Spleen (tissue), 11 donors: ENCODE results near the gene PUSL1. TPM values are rescaled to one million over a fixed set of nuclear protein-coding genes. Genes with fewer than 3 reads are reported as not detected.
"Not testable (repeated sequence)": the region's sequence is repeated elsewhere in the genome, so short reads cannot be mapped to it uniquely, and the experiment has no call there.

ENCODE experiments used
- DNase-seq: peaks from one replicate; pipeline ENCODE4 v3.0.0-alpha.2; 2020
- H3K27ac ChIP-seq, 8 donors: fragments of 200-600 bp; sonication (generic) in 7 of 8; 1 replicate in 4 of 8; 2 replicates in 4 of 8; pipeline versions ENCODE4 v1.5.0 to v1.8.0; 2016 to 2021; ENCODE audit warnings: inconsistent platforms in 4 of 8, mild to moderate bottlenecking in 4 of 8, moderate library complexity in 1 of 8
- H3K27me3 ChIP-seq, 7 donors: fragments of 200-600 bp; sonication (generic) in 6 of 7; replicated peaks in 1 of 7; 1 replicate in 4 of 7; 2 replicates in 3 of 7; pipeline versions ENCODE4 v1.5.0 to v1.8.0; 2016 to 2021; ENCODE audit warnings: inconsistent platforms in 3 of 7, mild to moderate bottlenecking in 1 of 7
- H3K36me3 ChIP-seq, 6 donors: fragments of 200-600 bp; sonication (generic) in 5 of 6; 1 replicate in 4 of 6; 2 replicates in 2 of 6; pipeline versions ENCODE4 v1.5.0 to v1.8.0; 2016 to 2021; ENCODE audit warnings: inconsistent platforms in 2 of 6
- H3K4me1 ChIP-seq, 6 donors: fragments of 200-600 bp; sonication (generic) in 5 of 6; 1 replicate in 3 of 6; 2 replicates in 3 of 6; pipeline versions ENCODE4 v1.5.0 to v1.8.0; 2016 to 2021; ENCODE audit warnings: inconsistent platforms in 3 of 6
- H3K4me3 ChIP-seq, 8 donors: fragments of 200-600 bp; sonication (generic) in 7 of 8; 1 replicate in 4 of 8; 2 replicates in 4 of 8; pipeline versions ENCODE4 v1.5.0 to v1.8.0; 2016 to 2021; ENCODE audit warnings: inconsistent platforms in 4 of 8, mild to moderate bottlenecking in 4 of 8, moderate library complexity in 2 of 8
- H3K9me3 ChIP-seq, 8 donors: fragments of 200-600 bp; sonication (generic) in 7 of 8; 1 replicate in 4 of 8; 2 replicates in 4 of 8; pipeline versions ENCODE4 v1.5.0 to v1.8.0; 2016 to 2021; ENCODE audit warnings: inconsistent platforms in 4 of 8
- CTCF ChIP-seq, 11 experiments: fragments of 200-600 bp in 7 of 11; fragments of 450-650 bp in 4 of 11; sonication (generic) in 4 of 11; IDR thresholded peaks in 8 of 11; conservative IDR thresholded peaks in 3 of 11; 1 replicate in 7 of 11; 2 replicates in 4 of 11; pipeline versions ENCODE4 v1.4.0 to v1.8.0; 2016 to 2021; ENCODE audit warnings: antibody characterized with exemption in 11 of 11, inconsistent platforms in 4 of 11, mild to moderate bottlenecking in 1 of 11
- POLR2A ChIP-seq, 3 donors: fragments of 450-650 bp; IDR thresholded peaks; one replicate each; pipeline ENCODE4 v1.5.1; 2017; ENCODE audit warnings: antibody characterized with exemption in 3 of 3, mild to moderate bottlenecking in 1 of 3
- POLR2AphosphoS5 ChIP-seq, 3 donors: sonication (generic); formaldehyde crosslinking; IDR thresholded peaks; one replicate each; pipeline ENCODE4 v1.5.1; 2017; ENCODE audit warnings: antibody characterized with exemption in 3 of 3
- WGBS, 5 donors: extraction: QIAGEN DNeasy Blood & Tissue Kit in 3 of 5; methylation state at CpG; one replicate each; pipeline versions ENCODE4 v1.1.5 to v1.1.7; 2013 to 2018; 5-methylcytosine and 5-hydroxymethylcytosine counted together
- intact Hi-C: fragments of 100-400 bp; cut with DNase I; formaldehyde crosslinking; loops from one replicate; pipeline ENCODE4 v1.15.0; 2023; ENCODE audit warnings: low total_unique reads
- polyA plus RNA-seq, 3 donors: library from polyadenylated mRNA; stranded (reverse); fragments of 200-250 nt; gene quantifications; one replicate each; pipeline ENCODE4 v1.2.1, GENCODE V29; 2013
- total RNA-seq, 7 donors: library from RNA; depleted of rRNA in 3 of 7; stranded (reverse); fragments of >200 nt in 3 of 7; fragmentation: NEBNext Ultra II Directional in 4 of 7; extraction: Animal tissue kit (Norgen Biotek cat#: 25700) in 4 of 7; gene quantifications; one replicate each; pipeline versions ENCODE4 v1.1.0 to v1.2.1, GENCODE V29; 2016 to 2021
- donor health status: healthy with polysubstance abuse.
- donor health status: DM: no; HTN: no; CAD: no; lungs with moderate emphysema.
- donor health status: DM: no; HTN: no; CAD: no.
- donor health status: Bipolar disorder and iron deficiency.
- donor health status: healthy.
- donor health status: DM: no; HTN: no; CAD: no.
- donor health status: DM: yes; HTN: yes; CAD: no.

The PUSL1 gene
- total and polyA plus RNA-seq, 10 donors = 9.8 to 22.9 (median 12.8) TPM

GRCh38 chr1:1314237-1314586 is 5.8 kb downstream of the PUSL1 start:
- no peaks in the 10 kb centered on the region for H3K27me3 ChIP-seq
- intact Hi-C loops = no loop called here
- H3K4me3 ChIP-seq = no peak overlapping the region
- no peak for TF ChIP-seq CTCF (IDR thresholded peaks at IDR 0.05 in 8 of 11, conservative IDR thresholded peaks at IDR 0.05 in 3 of 11)
- TF ChIP-seq POLR2AphosphoS5 (IDR thresholded peaks at IDR 0.05) = peak in 1 of 3 donors; percentile 14
- no peak for DNase-seq
- 92 to 96% (median 95%) methylated on average over 8 to 15 of the region's 15 CpGs for WGBS, 5 donors
- H3K27ac ChIP-seq = no peak overlapping the region
- peaks cover 8 to 34% (median 12%) of the 10 kb centered on the region in 6 donors for H3K4me1 ChIP-seq
- H3K9me3 ChIP-seq = no peaks in the 10 kb centered on the region
- peaks cover 0 to 94% (median 68%) of the 10 kb centered on the region in 6 donors for H3K36me3 ChIP-seq

GRCh38 chr1:1314678-1315335 is 6.4 kb downstream of the PUSL1 start:
- WGBS, 5 donors = 92 to 96% (median 93%) methylated on average over 13 to 23 of the region's 23 CpGs
- H3K36me3 ChIP-seq = peaks cover 0 to 97% (median 74%) of the 10 kb centered on the region in 6 donors

GRCh38 chr1:1315435-1315954 is 7.1 kb downstream of the PUSL1 start:
- no peaks in the 10 kb centered on the region for H3K27me3 ChIP-seq
- TF ChIP-seq POLR2AphosphoS5 (IDR thresholded peaks at IDR 0.05) = no peak
- TF ChIP-seq POLR2A (IDR thresholded peaks at IDR 0.05) = no peak
- no peak for TF ChIP-seq CTCF (IDR thresholded peaks at IDR 0.05 in 8 of 11, conservative IDR thresholded peaks at IDR 0.05 in 3 of 11)
- peaks cover 0 to 97% (median 79%) of the 10 kb centered on the region in 6 donors for H3K36me3 ChIP-seq
- intact Hi-C loops = no loop called here
- peak overlapping the region in 1 of 8 donors; percentile 21 for H3K27ac ChIP-seq
- 70 to 86% (median 82%) methylated on average over 15 to 26 of the region's 26 CpGs for WGBS, 5 donors
- no peaks in the 10 kb centered on the region for H3K9me3 ChIP-seq
- peaks cover 0 to 29% (median 2%) of the 10 kb centered on the region in 6 donors for H3K4me1 ChIP-seq
- no peak overlapping the region for H3K4me3 ChIP-seq
- no peak for DNase-seq

More at GRCh38 chr1:1314678-1315335, 6.4 kb downstream of the PUSL1 start:
- no peaks in the 10 kb centered on the region for H3K9me3 ChIP-seq
- DNase-seq = no peak
- H3K27me3 ChIP-seq = no peaks in the 10 kb centered on the region
- intact Hi-C loops = no loop called here
- H3K4me1 ChIP-seq = peaks cover 2 to 29% (median 6%) of the 10 kb centered on the region in 6 donors
- TF ChIP-seq CTCF (IDR thresholded peaks at IDR 0.05 in 8 of 11, conservative IDR thresholded peaks at IDR 0.05 in 3 of 11) (no peak), POLR2AphosphoS5 (IDR thresholded peaks at IDR 0.05) (peak in 1 of 3 donors; percentile 52)
- H3K4me3 ChIP-seq = no peak overlapping the region
- no peak overlapping the region for H3K27ac ChIP-seq

- intact Hi-C loops, DNase-seq, H3K9me3 ChIP-seq, H3K27me3 ChIP-seq, H3K4me3 ChIP-seq, H3K27ac ChIP-seq: not testable (repeated sequence)
- Histone ChIP-seq H3K4me1 (peaks cover 0 to 30% (median 8%) of the 10 kb centered on the region in 6 donors), H3K36me3 (peaks cover 0 to 97% (median 75%) of the 10 kb centered on the region in 6 donors)
- WGBS, 5 donors = 91 to 94% (median 92%) methylated on average over 8 of the region's 8 CpGs
These were observed 7.8 kb downstream of the PUSL1 start for GRCh38 chr1:1316199-1316598.
